GM19035 (cell line): ENCODE data around the gene MPC1.
A peak's percentile ranks its signal among the peaks of the same experiment; 100 is the strongest.

ENCODE experiments used
- ATAC-seq: cut with Tn5 transposase; IDR thresholded peaks from one replicate; pipeline ENCODE4 v1.9.1; 2021; ENCODE audit not compliant: unreplicated experiment

The MPC1 gene

GRCh38 chr6:166382933-166383801, at the start of gene MPC1:
Gene MPC1, minus strand, starts transcription at chr6:166382940. Its CDS starts 64 bp downstream, at chr6:166382876.
- ATAC-seq = peak; percentile 84

GRCh38 chr6:166430269-166430668, 47.5 kb upstream of the MPC1 start:
- no peak for ATAC-seq

- no peak for ATAC-seq
Measured at GRCh38 chr6:166424431-166424830, 41.7 kb upstream of the MPC1 start.

- no peak for ATAC-seq
Measured at GRCh38 chr6:166423781-166424180, 41.0 kb upstream of the MPC1 start.

GRCh38 chr6:166423051-166423745, 40.5 kb upstream of the MPC1 start:
- ATAC-seq = no peak

GRCh38 chr6:166422201-166422940, 39.6 kb upstream of the MPC1 start:
- ATAC-seq = no peak

GRCh38 chr6:166420351-166420750, 37.6 kb upstream of the MPC1 start:
- no peak for ATAC-seq

- ATAC-seq = no peak
Measured at GRCh38 chr6:166419717-166420116, 37.0 kb upstream of the MPC1 start.

GRCh38 chr6:166419286-166419685, 36.5 kb upstream of the MPC1 start:
- ATAC-seq = peak; percentile 94

- no peak for ATAC-seq
Measured at GRCh38 chr6:166418691-166419143, 36.0 kb upstream of the MPC1 start.

- ATAC-seq = no peak
Measured at GRCh38 chr6:166417285-166417691, 34.5 kb upstream of the MPC1 start.

- no peak for ATAC-seq
Measured at GRCh38 chr6:166415833-166416347, 33.1 kb upstream of the MPC1 start.

GRCh38 chr6:166415306-166415705, 32.6 kb upstream of the MPC1 start:
- no peak for ATAC-seq

GRCh38 chr6:166413491-166413951, 30.8 kb upstream of the MPC1 start:
- ATAC-seq = no peak

GRCh38 chr6:166412911-166413384, 30.2 kb upstream of the MPC1 start:
- ATAC-seq = no peak

GRCh38 chr6:166412156-166412910, 29.6 kb upstream of the MPC1 start:
- no peak for ATAC-seq

- ATAC-seq = no peak
Measured at GRCh38 chr6:166411721-166412151, 29.0 kb upstream of the MPC1 start.

GRCh38 chr6:166411271-166411670, 28.5 kb upstream of the MPC1 start:
- ATAC-seq = no peak

- no peak for ATAC-seq
Measured at GRCh38 chr6:166410426-166410935, 27.7 kb upstream of the MPC1 start.
